Cerebellar cortex (tissue), 1 donor: ENCODE measurements around the gene NLRP9.

ENCODE experiments used
- DNase-seq: peaks from one replicate; pipeline ENCODE4 v3.0.0-alpha.2; 2015; ENCODE audit warnings: low spot score

Gene NLRP9

GRCh38 chr19:55673465-55673864 is 64.7 kb downstream of the NLRP9 start:
- DNase-seq: no peak

GRCh38 chr19:55672418-55672817 is 65.8 kb downstream of the NLRP9 start:
- DNase-seq: no peak

- DNase-seq: no peak
Measured at GRCh38 chr19:55671054-55671378, 67.2 kb downstream of the NLRP9 start.

GRCh38 chr19:55670280-55671053 is 67.7 kb downstream of the NLRP9 start:
- DNase-seq: peak; percentile 58

- peak; percentile 20 for DNase-seq
Measured at GRCh38 chr19:55669418-55670279, 68.6 kb downstream of the NLRP9 start.

GRCh38 chr19:55668603-55669348 is 69.4 kb downstream of the NLRP9 start:
- DNase-seq: no peak

GRCh38 chr19:55667958-55668357 is 70.2 kb downstream of the NLRP9 start:
- DNase-seq: no peak

- no peak for DNase-seq
Measured at GRCh38 chr19:55667511-55667910, 70.7 kb downstream of the NLRP9 start.

- DNase-seq: no peak
Measured at GRCh38 chr19:55667006-55667381, 71.2 kb downstream of the NLRP9 start.

GRCh38 chr19:55666343-55667005 is 71.7 kb downstream of the NLRP9 start:
- no peak for DNase-seq

GRCh38 chr19:55663846-55664536 is 74.2 kb downstream of the NLRP9 start:
- no peak for DNase-seq

GRCh38 chr19:55661826-55662225 is 76.4 kb downstream of the NLRP9 start:
- no peak for DNase-seq

- DNase-seq: no peak
Measured at GRCh38 chr19:55660991-55661390, 77.2 kb downstream of the NLRP9 start.

GRCh38 chr19:55660404-55660803 is 77.8 kb downstream of the NLRP9 start:
- DNase-seq: no peak

- DNase-seq: no peak
Measured at GRCh38 chr19:55659822-55660221, 78.4 kb downstream of the NLRP9 start.

- no peak for DNase-seq
Measured at GRCh38 chr19:55658846-55659459, 79.2 kb downstream of the NLRP9 start.
